Measurements from ENCODE around the gene GIPC2. TPM values are rescaled to one million over a fixed set of nuclear protein-coding genes. Genes with fewer than 3 reads are reported as not detected.

Gene GIPC2
- total and polyA plus RNA-seq, 2 donors (not counting 1 experiment from before 2014, with no cell fraction given), result 0.50 to 0.56 TPM

DNA sequence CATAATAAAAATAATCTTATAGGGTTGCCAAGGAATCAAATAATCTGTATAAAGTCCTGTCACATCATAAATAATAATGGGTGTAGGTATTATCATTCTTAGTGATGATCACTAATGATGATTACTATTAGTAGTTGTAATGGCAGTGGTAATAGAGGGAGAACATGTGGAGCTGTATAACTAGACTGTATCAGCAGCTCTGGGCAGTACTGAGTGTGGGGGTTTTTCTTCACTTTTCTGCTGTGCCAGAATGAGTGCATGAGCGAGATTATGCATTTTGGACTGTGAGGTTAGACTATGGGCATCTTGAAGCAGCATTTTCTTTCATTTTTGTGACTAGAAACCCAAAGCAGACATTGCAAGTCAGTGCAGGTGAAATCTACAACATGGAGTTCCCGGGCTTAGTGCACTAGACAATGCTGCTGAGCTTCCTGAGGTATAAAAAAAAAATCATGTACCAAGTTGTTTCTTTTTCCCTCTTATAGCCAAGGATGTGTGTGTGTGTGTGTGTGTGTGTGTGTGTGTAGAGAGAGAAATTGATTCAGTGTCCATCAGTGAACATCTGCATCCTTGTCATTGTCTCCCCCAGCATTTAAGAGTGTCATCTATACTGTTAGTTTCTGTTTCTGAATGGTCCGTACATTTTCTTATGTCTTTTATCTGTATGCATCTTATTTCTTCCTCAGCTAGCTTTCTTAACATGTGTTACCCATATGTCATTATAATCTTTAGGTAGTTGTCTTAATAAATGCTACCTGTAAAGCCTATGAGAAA lies 86.6 kb downstream of the GIPC2 start:
- Histone ChIP-seq H3K27me3 (ENCODE audit: control insufficient read depth, insufficient read depth, low read length) (no peaks in the 10 kb centered on the region), H2AFZ (ENCODE audit: low read length) (no peak overlapping the region), H3K4me3 (replicated peaks in 1 of 4; ENCODE audit: control extremely low read depth in 1 of 4, insufficient read depth in 1 of 4, low read depth in 3 of 4, low read length in 4 of 4) (no peak overlapping the region), H3K9me3 (ENCODE audit: control insufficient read depth, insufficient read depth, low read depth, low read length) (no peaks in the 10 kb centered on the region), H3K9ac (ENCODE audit: insufficient read depth, low read length) (no peak overlapping the region), H3K27ac (ENCODE audit: insufficient read depth, low read length) (no peak overlapping the region), H4K20me1 (ENCODE audit: control insufficient read depth, extremely low read depth, insufficient read depth, low read length) (no peaks in the 10 kb centered on the region), H3K36me3 (ENCODE audit: control insufficient read depth, insufficient read depth, low read length) (no peaks in the 10 kb centered on the region), H3K79me2 (ENCODE audit: control insufficient read depth, insufficient read depth, low read length) (no peaks in the 10 kb centered on the region), H3K4me1 (ENCODE audit: control insufficient read depth, extremely low read depth, insufficient read depth, low read length) (no peaks in the 10 kb centered on the region), H3K4me2 (ENCODE audit: extremely low read depth, insufficient read depth, low read length) (no peak overlapping the region)
- TF ChIP-seq, protein P1, sequence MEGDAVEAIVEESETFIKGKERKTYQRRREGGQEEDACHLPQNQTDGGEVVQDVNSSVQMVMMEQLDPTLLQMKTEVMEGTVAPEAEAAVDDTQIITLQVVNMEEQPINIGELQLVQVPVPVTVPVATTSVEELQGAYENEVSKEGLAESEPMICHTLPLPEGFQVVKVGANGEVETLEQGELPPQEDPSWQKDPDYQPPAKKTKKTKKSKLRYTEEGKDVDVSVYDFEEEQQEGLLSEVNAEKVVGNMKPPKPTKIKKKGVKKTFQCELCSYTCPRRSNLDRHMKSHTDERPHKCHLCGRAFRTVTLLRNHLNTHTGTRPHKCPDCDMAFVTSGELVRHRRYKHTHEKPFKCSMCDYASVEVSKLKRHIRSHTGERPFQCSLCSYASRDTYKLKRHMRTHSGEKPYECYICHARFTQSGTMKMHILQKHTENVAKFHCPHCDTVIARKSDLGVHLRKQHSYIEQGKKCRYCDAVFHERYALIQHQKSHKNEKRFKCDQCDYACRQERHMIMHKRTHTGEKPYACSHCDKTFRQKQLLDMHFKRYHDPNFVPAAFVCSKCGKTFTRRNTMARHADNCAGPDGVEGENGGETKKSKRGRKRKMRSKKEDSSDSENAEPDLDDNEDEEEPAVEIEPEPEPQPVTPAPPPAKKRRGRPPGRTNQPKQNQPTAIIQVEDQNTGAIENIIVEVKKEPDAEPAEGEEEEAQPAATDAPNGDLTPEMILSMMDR (conservative IDR thresholded peaks at IDR 0.05 in 1 of 2, IDR thresholded peaks at IDR 0.05 in 1 of 2; ENCODE audit: low read depth in 1 of 2, low read length in 2 of 2), result no peak
- no peak for TF ChIP-seq EZH2 (IDR thresholded peaks at IDR 0.05; ENCODE audit: low read length, missing control alignments)
- no peak for DNase-seq (ENCODE audit: low read depth in 2 of 2)

DNA sequence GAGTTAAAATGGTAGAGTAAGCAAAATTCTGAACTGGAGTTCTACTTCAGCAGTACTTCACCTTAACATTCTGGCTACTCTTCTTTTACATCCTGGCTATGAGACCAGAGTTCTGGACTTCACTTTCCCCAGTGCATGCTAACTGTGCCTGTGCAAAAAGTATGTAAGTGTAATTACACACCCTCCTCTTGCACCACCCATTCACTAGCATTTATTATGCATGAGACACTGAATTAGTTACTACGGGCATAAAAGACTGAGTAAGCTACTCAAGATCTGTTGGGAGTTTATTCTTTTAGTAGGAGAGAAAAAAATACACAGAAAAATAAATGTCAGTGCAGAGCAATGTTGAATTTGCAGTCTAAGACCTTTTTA lies 87.2 kb downstream of the GIPC2 start:
- no peak for DNase-seq (ENCODE audit: low read depth in 2 of 2)
- H2AFZ ChIP-seq (ENCODE audit: low read length), result no peak overlapping the region
- no peak overlapping the region for H3K4me3 ChIP-seq (replicated peaks in 1 of 4; ENCODE audit: control extremely low read depth in 1 of 4, insufficient read depth in 1 of 4, low read depth in 3 of 4, low read length in 4 of 4)
- H3K4me1 ChIP-seq (ENCODE audit: control insufficient read depth, extremely low read depth, insufficient read depth, low read length), result no peaks in the 10 kb centered on the region
- H4K20me1 ChIP-seq (ENCODE audit: control insufficient read depth, extremely low read depth, insufficient read depth, low read length), result no peaks in the 10 kb centered on the region
- H3K79me2 ChIP-seq (ENCODE audit: control insufficient read depth, insufficient read depth, low read length), result no peaks in the 10 kb centered on the region
- H3K9ac ChIP-seq (ENCODE audit: insufficient read depth, low read length), result no peak overlapping the region
- H3K4me2 ChIP-seq (ENCODE audit: extremely low read depth, insufficient read depth, low read length), result no peak overlapping the region
- H3K9me3 ChIP-seq (ENCODE audit: control insufficient read depth, insufficient read depth, low read depth, low read length), result no peaks in the 10 kb centered on the region
- H3K36me3 ChIP-seq (ENCODE audit: control insufficient read depth, insufficient read depth, low read length), result no peaks in the 10 kb centered on the region
- no peaks in the 10 kb centered on the region for H3K27me3 ChIP-seq (ENCODE audit: control insufficient read depth, insufficient read depth, low read length)
- TF ChIP-seq, protein P1 (conservative IDR thresholded peaks at IDR 0.05 in 1 of 2, IDR thresholded peaks at IDR 0.05 in 1 of 2; ENCODE audit: low read depth in 1 of 2, low read length in 2 of 2), result no peak
- no peak for TF ChIP-seq EZH2 (IDR thresholded peaks at IDR 0.05; ENCODE audit: low read length, missing control alignments)
- no peak overlapping the region for H3K27ac ChIP-seq (ENCODE audit: insufficient read depth, low read length)

DNA sequence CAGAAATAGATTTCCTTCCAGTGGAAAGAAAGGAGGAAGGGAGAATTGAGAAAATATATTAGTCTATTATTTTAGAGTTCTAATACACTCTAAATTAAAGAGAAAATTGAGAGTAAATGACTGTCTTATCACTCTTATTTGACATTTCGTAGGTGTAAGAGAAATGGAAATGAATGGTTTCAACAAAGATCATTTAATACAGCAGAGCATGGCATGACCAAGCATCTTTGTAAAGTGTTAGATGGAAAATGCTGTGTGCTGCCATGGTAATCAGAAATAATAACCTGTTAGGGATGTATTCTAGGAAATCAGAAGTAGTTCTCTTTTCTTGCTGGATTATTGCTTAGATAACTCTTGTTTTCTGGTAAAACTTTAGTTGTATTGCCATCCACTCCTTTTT lies 90.9 kb downstream of the GIPC2 start:
- no peaks in the 10 kb centered on the region for H3K79me2 ChIP-seq (ENCODE audit: control insufficient read depth, insufficient read depth, low read length)
- H3K27ac ChIP-seq (ENCODE audit: insufficient read depth, low read length), result no peak overlapping the region
- no peaks in the 10 kb centered on the region for H3K9me3 ChIP-seq (ENCODE audit: control insufficient read depth, insufficient read depth, low read depth, low read length)
- H3K36me3 ChIP-seq (ENCODE audit: control insufficient read depth, insufficient read depth, low read length), result no peaks in the 10 kb centered on the region
- no peak overlapping the region for H2AFZ ChIP-seq (ENCODE audit: low read length)
- no peaks in the 10 kb centered on the region for H4K20me1 ChIP-seq (ENCODE audit: control insufficient read depth, extremely low read depth, insufficient read depth, low read length)
- H3K9ac ChIP-seq (ENCODE audit: insufficient read depth, low read length), result no peak overlapping the region
- TF ChIP-seq, protein P1 (conservative IDR thresholded peaks at IDR 0.05 in 1 of 2, IDR thresholded peaks at IDR 0.05 in 1 of 2; ENCODE audit: low read depth in 1 of 2, low read length in 2 of 2), result no peak
- TF ChIP-seq EZH2 (IDR thresholded peaks at IDR 0.05; ENCODE audit: low read length, missing control alignments), result no peak
- H3K27me3 ChIP-seq (ENCODE audit: control insufficient read depth, insufficient read depth, low read length), result no peaks in the 10 kb centered on the region
- no peak overlapping the region for H3K4me3 ChIP-seq (replicated peaks in 1 of 4; ENCODE audit: control extremely low read depth in 1 of 4, insufficient read depth in 1 of 4, low read depth in 3 of 4, low read length in 4 of 4)
- H3K4me2 ChIP-seq (ENCODE audit: extremely low read depth, insufficient read depth, low read length), result no peak overlapping the region
- no peaks in the 10 kb centered on the region for H3K4me1 ChIP-seq (ENCODE audit: control insufficient read depth, extremely low read depth, insufficient read depth, low read length)
- no peak for DNase-seq (ENCODE audit: low read depth in 2 of 2)

All from fibroblast of lung (primary cell).